HG03342 (cell line): ENCODE results near the gene TRAPPC5.
A peak's percentile ranks its signal among the peaks of the same experiment; 100 is the strongest.
"Not testable (repeated sequence)": the region's sequence is repeated elsewhere in the genome, so short reads cannot be mapped to it uniquely, and the experiment has no call there.

Experiments
- ATAC-seq: cut with Tn5 transposase; IDR thresholded peaks from one replicate; pipeline ENCODE4 v1.9.1; 2021; ENCODE audit warnings: mild to moderate bottlenecking, moderate library complexity; ENCODE audit not compliant: unreplicated experiment

TRAPPC5 gene

GRCh38 chr19:7680606-7681339 is at the start of gene TRAPPC5:
Gene TRAPPC5 (plus strand): TSS chr19:7680833. CDS start chr19:7682254, 1,421 bp downstream.
- ATAC-seq = peak; percentile 47

DNA sequence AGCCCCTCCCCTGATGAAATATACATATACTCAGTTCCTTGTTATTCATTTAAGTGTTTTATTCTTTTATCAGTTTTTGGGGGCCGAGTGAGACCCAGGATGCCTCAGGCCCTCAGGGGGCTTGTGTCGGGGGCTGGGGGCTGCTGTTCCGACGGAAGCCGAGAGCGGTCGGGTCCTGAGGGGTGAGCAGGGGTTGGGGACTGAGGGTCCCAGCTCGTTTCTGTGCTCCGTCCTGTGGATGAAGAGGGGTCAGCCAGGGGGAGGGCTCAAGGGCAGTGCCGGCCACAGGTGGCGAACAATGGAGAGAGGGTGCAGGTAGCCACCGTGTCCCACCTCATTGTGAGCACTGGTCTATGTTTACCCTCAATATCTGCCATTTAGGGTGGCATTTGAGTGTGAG is 49.1 kb upstream of the TRAPPC5 start:
- ATAC-seq = no peak

GRCh38 chr19:7632340-7633203 is 48.1 kb upstream of the TRAPPC5 start:
- no peak for ATAC-seq

DNA sequence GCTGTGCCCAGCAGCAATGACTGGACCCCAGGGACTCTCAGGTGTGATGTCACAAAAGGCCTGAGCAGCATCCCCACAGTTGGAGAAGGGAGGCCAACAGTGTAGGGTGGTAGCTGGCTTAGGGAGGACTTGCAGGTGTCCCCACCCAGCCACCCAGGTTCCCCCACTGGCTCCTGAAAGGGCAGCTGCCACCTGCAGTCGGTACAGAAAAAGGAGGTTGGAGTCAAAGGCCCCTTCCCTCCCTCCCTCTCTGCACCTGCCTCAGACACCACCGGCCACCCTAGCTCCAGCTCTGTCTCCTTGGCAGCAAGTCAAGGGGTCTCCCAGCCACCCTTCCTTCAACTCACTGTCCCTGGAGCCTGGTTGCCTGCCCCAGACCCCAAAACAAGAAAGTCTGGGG is 46.9 kb upstream of the TRAPPC5 start, which contains the start of gene PCP2:
Gene PCP2 (minus strand): TSS at position 22 of the 400 bp plus-strand sequence. CDS start 262 bp downstream, outside the sequence.
- no peak for ATAC-seq

- no peak for ATAC-seq
Observed at GRCh38 chr19:7635670-7636069, 45.0 kb upstream of the TRAPPC5 start.

DNA sequence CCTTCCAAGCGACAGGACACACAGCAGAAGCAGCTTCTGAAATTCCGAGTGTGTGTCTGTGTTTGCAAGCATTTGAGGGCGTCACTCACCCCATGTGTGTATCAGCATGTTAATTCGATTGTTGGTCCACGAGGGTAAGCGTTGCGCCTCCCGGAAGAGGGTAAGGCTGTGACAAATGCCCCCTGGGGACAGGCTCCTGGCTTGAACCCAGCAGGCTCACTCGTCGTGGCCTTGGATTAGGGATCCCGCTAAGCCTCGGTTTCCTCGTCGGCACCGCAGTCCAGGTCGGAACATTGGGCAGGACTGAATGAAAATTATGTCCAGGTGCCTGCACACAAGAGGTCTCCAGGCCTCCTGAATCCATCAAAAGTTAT is 44.3 kb upstream of the TRAPPC5 start:
- ATAC-seq = no peak

DNA sequence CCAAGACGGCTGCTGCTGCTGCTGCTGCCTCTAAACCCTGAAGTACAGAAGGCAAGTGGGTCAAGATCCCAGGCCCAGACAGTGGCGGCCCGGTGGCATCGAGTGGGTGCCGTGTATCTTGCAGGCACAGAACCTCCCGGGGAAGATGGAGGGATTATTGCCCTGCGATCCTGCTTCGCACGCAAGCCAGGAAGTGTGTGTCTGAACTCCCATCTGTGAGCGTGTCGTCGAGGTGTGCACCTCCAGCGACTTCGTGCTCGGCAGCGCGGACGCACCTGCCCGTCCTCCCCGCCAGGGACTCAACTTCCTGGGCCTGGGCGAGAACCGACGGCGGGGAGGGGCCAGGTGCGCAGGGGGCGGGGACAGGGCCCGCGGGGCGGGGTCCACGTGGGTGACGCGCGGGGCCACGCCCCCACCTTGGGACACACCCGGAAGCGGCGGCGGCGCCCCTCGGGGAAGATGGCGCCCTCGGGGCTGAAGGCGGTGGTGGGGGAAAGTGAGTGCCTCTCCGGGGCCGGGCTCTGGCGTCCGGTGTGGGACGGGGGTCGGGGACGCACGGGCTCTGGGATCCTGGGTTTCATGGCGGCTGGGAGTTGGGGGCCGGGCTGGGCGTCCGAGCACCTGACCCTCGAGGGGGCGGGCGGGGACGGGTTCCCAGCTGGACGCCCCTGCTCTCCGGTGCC is 43.8 kb upstream of the TRAPPC5 start, which contains the start of gene STXBP2:
Gene STXBP2 (plus strand): TSS at position 420 of the 683 bp plus-strand sequence. CDS start 40 bp downstream, at position 460.
- ATAC-seq = peak; percentile 74

GRCh38 chr19:7637374-7638256 is 43.0 kb upstream of the TRAPPC5 start:
- peak; percentile 18 for ATAC-seq

GRCh38 chr19:7638802-7639465 is 41.7 kb upstream of the TRAPPC5 start:
- no peak for ATAC-seq

GRCh38 chr19:7639863-7640348 is 40.7 kb upstream of the TRAPPC5 start:
- no peak for ATAC-seq

DNA sequence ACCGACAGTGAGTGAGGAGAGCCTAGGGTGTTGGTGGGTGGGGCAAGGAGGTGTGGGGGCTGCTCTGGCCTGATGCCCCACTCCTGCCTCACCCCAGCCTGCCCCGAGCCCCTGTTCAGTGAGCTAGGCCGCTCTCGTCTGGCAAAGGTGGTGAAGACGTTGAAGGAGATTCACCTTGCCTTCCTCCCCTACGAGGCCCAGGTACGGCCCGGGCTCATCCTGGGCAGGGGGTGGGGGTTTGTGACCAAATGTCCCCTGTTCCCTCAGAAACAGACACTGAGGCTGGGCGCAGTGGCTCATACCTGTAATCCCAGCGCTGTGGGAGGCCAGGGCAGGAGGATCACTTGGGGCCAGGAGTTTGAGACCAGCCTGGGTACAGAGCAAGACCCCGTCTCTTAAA is 39.8 kb upstream of the TRAPPC5 start:
- ATAC-seq = no peak

- ATAC-seq = no peak
Observed at GRCh38 chr19:7641290-7642276, 39.0 kb upstream of the TRAPPC5 start.

DNA sequence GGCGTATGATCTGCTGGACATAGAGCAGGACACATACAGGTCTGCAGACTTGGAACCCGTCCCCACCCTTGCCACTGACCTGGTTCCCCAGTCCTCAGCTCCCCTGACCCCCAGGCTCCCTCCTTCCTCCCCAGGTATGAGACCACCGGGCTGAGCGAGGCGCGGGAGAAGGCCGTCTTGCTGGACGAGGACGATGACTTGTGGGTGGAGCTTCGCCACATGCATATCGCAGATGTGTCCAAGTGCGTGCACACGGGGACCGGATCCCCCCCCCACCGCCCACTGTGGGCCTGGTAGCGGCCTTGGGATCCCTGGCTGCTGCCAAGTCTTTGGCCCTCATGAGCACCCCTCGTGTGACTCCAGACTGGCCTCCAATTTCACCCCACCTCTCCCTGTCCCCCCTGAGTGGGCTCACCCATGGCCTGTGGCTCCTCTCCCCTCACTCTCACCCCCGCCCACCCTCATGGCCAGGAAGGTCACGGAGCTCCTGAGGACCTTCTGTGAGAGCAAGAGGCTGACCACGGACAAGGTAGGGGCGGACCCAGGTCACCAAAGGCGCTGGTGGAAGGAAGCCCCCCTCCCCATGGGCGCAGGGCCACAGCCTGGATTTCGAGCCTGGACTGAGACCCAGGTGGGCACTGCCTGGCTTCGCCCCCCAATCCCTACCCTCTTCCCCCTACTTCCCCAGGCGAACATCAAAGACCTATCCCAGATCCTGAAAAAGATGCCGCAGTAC is 38.2 kb upstream of the TRAPPC5 start:
- ATAC-seq = no peak

GRCh38 chr19:7643031-7643415 is 37.6 kb upstream of the TRAPPC5 start:
- no peak for ATAC-seq

- not testable (repeated sequence) for ATAC-seq
Observed at GRCh38 chr19:7643629-7644549, 36.7 kb upstream of the TRAPPC5 start.

DNA sequence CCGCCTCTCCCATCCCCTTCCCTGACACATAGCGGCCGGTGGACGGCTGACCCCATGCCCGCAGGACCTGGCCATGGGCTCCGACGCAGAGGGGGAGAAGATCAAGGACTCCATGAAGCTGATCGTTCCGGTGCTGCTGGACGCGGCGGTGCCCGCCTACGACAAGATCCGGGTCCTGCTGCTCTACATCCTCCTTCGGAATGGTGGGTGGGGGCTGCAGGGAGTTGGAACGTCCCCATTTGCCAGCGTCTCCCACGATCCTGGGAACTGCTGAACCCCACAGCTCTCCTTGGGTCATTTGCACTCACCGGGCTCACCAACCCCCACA is 36.1 kb upstream of the TRAPPC5 start:
- no peak for ATAC-seq

DNA sequence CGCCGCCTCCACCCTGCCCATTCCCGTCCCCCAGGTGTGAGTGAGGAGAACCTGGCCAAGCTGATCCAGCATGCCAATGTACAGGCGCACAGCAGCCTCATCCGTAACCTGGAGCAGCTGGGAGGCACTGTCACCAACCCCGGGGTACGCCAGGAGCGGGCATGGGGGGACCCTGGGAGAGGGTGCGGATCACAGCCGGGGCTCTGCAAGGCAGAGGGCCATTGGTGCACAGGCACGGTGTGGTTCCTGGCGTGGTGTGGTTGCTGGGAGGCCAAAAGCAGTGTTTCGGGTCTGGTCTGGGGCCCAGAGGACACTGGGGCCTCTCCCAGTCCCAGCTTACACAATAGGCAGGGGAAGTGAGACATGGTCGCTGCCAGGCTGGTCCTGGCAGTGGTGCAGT is 35.5 kb upstream of the TRAPPC5 start:
- no peak for ATAC-seq
